HG03558 (cell line): ENCODE results near the gene RFT1.
"Not testable (repeated sequence)": the region's sequence is repeated elsewhere in the genome, so short reads cannot be mapped to it uniquely, and the experiment has no call there.

ENCODE experiments used
- ATAC-seq: cut with Tn5 transposase; IDR thresholded peaks from one replicate; pipeline ENCODE4 v1.9.1; 2021; ENCODE audit warnings: moderate number of reproducible peaks; ENCODE audit not compliant: unreplicated experiment; ENCODE audit errors: extremely low read depth

RFT1 gene

GRCh38 chr3:53074366-53074696 is 55.9 kb downstream of the RFT1 start:
- no peak for ATAC-seq

GRCh38 chr3:53073553-53074365 is 56.5 kb downstream of the RFT1 start:
- no peak for ATAC-seq

GRCh38 chr3:53072653-53073552 is 57.3 kb downstream of the RFT1 start:
- no peak for ATAC-seq

GRCh38 chr3:53071882-53072431 is 58.3 kb downstream of the RFT1 start:
- no peak for ATAC-seq

GRCh38 chr3:53069422-53070068 is 60.7 kb downstream of the RFT1 start:
- no peak for ATAC-seq

- ATAC-seq = no peak
Measured at GRCh38 chr3:53068176-53068575, 62.1 kb downstream of the RFT1 start.

- ATAC-seq = no peak
Measured at GRCh38 chr3:53067567-53067966, 62.7 kb downstream of the RFT1 start.

GRCh38 chr3:53065841-53066480 is 64.3 kb downstream of the RFT1 start:
- no peak for ATAC-seq

- no peak for ATAC-seq
Measured at GRCh38 chr3:53062905-53063304, 67.3 kb downstream of the RFT1 start.

- ATAC-seq = no peak
Measured at GRCh38 chr3:53056442-53056841, 73.8 kb downstream of the RFT1 start.

GRCh38 chr3:53054233-53054632 is 76.0 kb downstream of the RFT1 start:
- ATAC-seq = not testable (repeated sequence)

- ATAC-seq = no peak
Measured at GRCh38 chr3:53051929-53052328, 78.3 kb downstream of the RFT1 start.

GRCh38 chr3:53049987-53050386 is 80.2 kb downstream of the RFT1 start:
- ATAC-seq = no peak

- peak; percentile 27 for ATAC-seq
Measured at GRCh38 chr3:53046171-53047170, 83.8 kb downstream of the RFT1 start.

- peak; percentile 15 for ATAC-seq
Measured at GRCh38 chr3:53045518-53046170, 84.6 kb downstream of the RFT1 start, which contains the start of gene SFMBT1. Gene SFMBT1, minus strand, starts transcription at chr3:53046073. Its CDS starts 76,945 bp downstream, at chr3:52969128.

GRCh38 chr3:53044711-53045517 is 85.3 kb downstream of the RFT1 start:
- no peak for ATAC-seq

GRCh38 chr3:53044371-53044710 is 85.9 kb downstream of the RFT1 start:
- no peak for ATAC-seq

GRCh38 chr3:53043738-53044137 is 86.5 kb downstream of the RFT1 start:
- ATAC-seq = no peak
